HepG2 (cell line): ENCODE measurements around the gene IP6K3. TPM values are rescaled to one million over a fixed set of nuclear protein-coding genes. Genes with fewer than 3 reads are reported as not detected.

Experiments
- ATAC-seq: fragments of 200-7000 bp; cut with Tn5 transposase; 3 replicates; pipeline ENCODE4 v1.9.1; 2020; ENCODE audit warnings: mild to moderate bottlenecking, moderate library complexity
- BruUV-seq: library from RNA; stranded (reverse); fragments of 400-500 nt; replicated peaks from 2 replicates; lab custom pipeline; 2021; lab: Mats Ljungman, UMichigan
- CTCF ChIA-PET: fragments of 300-600 bp; formaldehyde crosslinking; extraction: SDS; loops from one replicate; lab custom pipeline; 2021; ENCODE audit warnings: low total read pairs, inconsistent platforms, low intra/inter-chr PET ratio; lab: Yijun Ruan, JAX
- POLR2A ChIA-PET: fragments of 350-600 bp; sonication (Branson Sonifier 250); formaldehyde crosslinking; loops from one replicate; lab custom pipeline; 2020; ENCODE audit warnings: antibody characterized with exemption, inconsistent platforms; lab: Yijun Ruan, JAX
- DNase-seq: peaks from one replicate; pipeline ENCODE4 v3.0.0-alpha.2; 2015; ENCODE audit warnings: low spot score
- FAIRE-seq: peaks from 3 replicates; lab custom pipeline; 2011; peaks lifted over from hg19 to GRCh38; lab: Jason Lieb, UNC
- H2AFZ ChIP-seq: one replicate; pipeline ENCODE4 v1.6.1; 2011; ENCODE audit warnings: low read length, inconsistent platforms
- H3K27ac ChIP-seq: fragments of 300-600 bp; 3 replicates; pipeline ENCODE4 v1.8.0; 2011; ENCODE audit warnings: mixed run types, mild to moderate bottlenecking, mixed read lengths, low read length, inconsistent platforms; ENCODE audit not compliant: insufficient read depth; ENCODE audit errors: extremely low read length
- H3K27me3 ChIP-seq, 2 experiments: fragments of 200-600 bp in 1 of 2; 2 replicates in 1 of 2; 3 replicates in 1 of 2; pipeline versions ENCODE4 v1.6.0 to v1.8.0; 2011; ENCODE audit warnings: low read length in 2 of 2, mild to moderate bottlenecking in 2 of 2, moderate library complexity in 2 of 2, inconsistent platforms in 1 of 2; ENCODE audit not compliant: insufficient read depth in 2 of 2, control insufficient read depth in 1 of 2
- H3K36me3 ChIP-seq, 2 experiments: fragments of 200-600 bp in 1 of 2; replicated peaks in 1 of 2; 2 replicates in 1 of 2; 3 replicates in 1 of 2; pipeline versions ENCODE4 v1.5.1 to v1.8.0; 2011; ENCODE audit warnings: low read length in 2 of 2, inconsistent platforms in 1 of 2; ENCODE audit not compliant: insufficient read depth in 2 of 2, control insufficient read depth in 1 of 2
- H3K4me1 ChIP-seq: 2 replicates; pipeline ENCODE4 v1.5.1; 2012; ENCODE audit warnings: low read length, inconsistent platforms; ENCODE audit not compliant: insufficient read depth
- H3K4me2 ChIP-seq: 2 replicates; pipeline ENCODE4 v1.6.0; 2011; ENCODE audit warnings: low read depth, low read length, inconsistent platforms
- H3K4me3 ChIP-seq, 3 experiments: fragments of 200-600 bp in 1 of 3; sonication (generic), shearing (Covaris generic) in 1 of 3; replicated peaks in 1 of 3; 2 replicates each; pipeline ENCODE4 v1.5.1; 2011 to 2016; ENCODE audit warnings: low read length in 3 of 3, inconsistent platforms in 2 of 3, low read depth in 2 of 3, mild to moderate bottlenecking in 2 of 3, control low read depth in 1 of 3, mixed read lengths in 1 of 3; ENCODE audit not compliant: insufficient read depth in 1 of 3
- H3K79me2 ChIP-seq: one replicate; pipeline ENCODE4 v1.6.1; 2011; ENCODE audit warnings: low read length, inconsistent platforms; ENCODE audit not compliant: insufficient read depth
- H3K9ac ChIP-seq: 2 replicates; pipeline ENCODE4 v1.6.0; 2011; ENCODE audit warnings: mild to moderate bottlenecking, low read depth, low read length, inconsistent platforms; ENCODE audit not compliant: insufficient read depth
- H3K9me3 ChIP-seq: 2 replicates; pipeline ENCODE4 v1.5.1; 2012; ENCODE audit warnings: mild to moderate bottlenecking, low read length
- H4K20me1 ChIP-seq: 2 replicates; pipeline ENCODE4 v1.6.0; 2011; ENCODE audit warnings: inconsistent platforms, mild to moderate bottlenecking, low read length, moderate library complexity; ENCODE audit not compliant: insufficient read depth
- ETV6 ChIP-seq: sonication (generic); formaldehyde crosslinking; conservative IDR thresholded peaks from 2 replicates; pipeline ENCODE4 v1.4.0; 2020; ENCODE audit warnings: missing genetic modification reagents
- JARID2 ChIP-seq: sonication (generic); formaldehyde crosslinking; IDR thresholded peaks from 2 replicates; pipeline ENCODE4 v1.8.1; 2023; ENCODE audit warnings: missing genetic modification reagents, inconsistent platforms; ENCODE audit not compliant: insufficient replicate concordance
- MED8 ChIP-seq: sonication (generic); formaldehyde crosslinking; IDR thresholded peaks from 2 replicates; pipeline ENCODE4 v1.8.1; 2023; ENCODE audit warnings: mild to moderate bottlenecking, missing genetic modification reagents; ENCODE audit not compliant: insufficient replicate concordance
- XRCC5 ChIP-seq: fragments of 200-400 bp; formaldehyde crosslinking; optimal IDR thresholded peaks from 2 replicates; pipeline ENCODE3; 2017; ENCODE audit warnings: mild to moderate bottlenecking, low read length
- ZBTB38 ChIP-seq: sonication (generic); formaldehyde crosslinking; IDR thresholded peaks from 2 replicates; pipeline ENCODE4 v1.5.1; 2020; ENCODE audit warnings: mild to moderate bottlenecking, missing genetic modification reagents
- ZNF101 ChIP-seq: sonication (generic); formaldehyde crosslinking; IDR thresholded peaks from 2 replicates; pipeline ENCODE4 v1.4.0; 2020; ENCODE audit warnings: mild to moderate bottlenecking, low read depth, missing genetic modification reagents, borderline replicate concordance
- ZNF251 ChIP-seq: sonication (generic); formaldehyde crosslinking; IDR thresholded peaks from 2 replicates; pipeline ENCODE4 v1.9.0; 2021; ENCODE audit warnings: mild to moderate bottlenecking, missing genetic modification reagents
- ZNF292 ChIP-seq: sonication (generic); formaldehyde crosslinking; IDR thresholded peaks from 2 replicates; pipeline ENCODE4 v1.8.1; 2022; ENCODE audit warnings: mild to moderate bottlenecking, low read depth, missing genetic modification reagents, borderline replicate concordance
- ZNF550 ChIP-seq: sonication (generic); formaldehyde crosslinking; IDR thresholded peaks from 2 replicates; pipeline ENCODE4 v1.4.0; 2020; ENCODE audit warnings: mild to moderate bottlenecking, missing genetic modification reagents, borderline replicate concordance
- ZNF567 ChIP-seq: sonication (generic); formaldehyde crosslinking; IDR thresholded peaks from 2 replicates; pipeline ENCODE4 v1.8.1; 2023; ENCODE audit warnings: mild to moderate bottlenecking, missing genetic modification reagents, borderline replicate concordance
- ZSCAN22 ChIP-seq: sonication (generic); formaldehyde crosslinking; IDR thresholded peaks from 2 replicates; pipeline ENCODE4 v1.4.0; 2020; ENCODE audit warnings: mild to moderate bottlenecking, missing genetic modification reagents
- WGBS: methylation state at CpG from one replicate; pipeline ENCODE4 v1.1.6; 2017; ENCODE audit warnings: low lambda C conversion rate; 5-methylcytosine and 5-hydroxymethylcytosine counted together
- in situ Hi-C: cut with HindIII; loops from 2 replicates; pipeline ENCODE4 v1.10.0; 2017; ENCODE audit warnings: low pct_unique_long_range_greater_than_20kb; ENCODE audit not compliant: extremely low pct_ligation_motif_present
- intact Hi-C: fragments of 100-400 bp; cut with micrococcal nuclease; formaldehyde crosslinking; loops from one replicate; pipeline ENCODE4 v1.10.0; 2022; ENCODE audit not compliant: unreplicated experiment
- polyA plus RNA-seq, 8 experiments: library from polyadenylated mRNA; depleted of rRNA in 3 of 8; stranded (reverse) in 7 of 8; unstranded in 1 of 8; fragments of >200 nt; fragmentation: Illumina TruSeq in 4 of 8; extraction: Trizol in 4 of 8; gene quantifications; 2 replicates each; pipeline versions ENCODE4 v1.2.1 to v1.2.3, GENCODE V29; 2011 to 2016; ENCODE audit warnings: low read depth in 4 of 8, missing spikeins in 1 of 8, mixed read lengths in 1 of 8; ENCODE audit not compliant: insufficient read depth in 1 of 8
- total RNA-seq, 5 experiments: library from RNA; depleted of rRNA; stranded (reverse); fragments of >200 nt; fragmentation: Illumina TruSeq; extraction: Trizol; gene quantifications; 2 replicates each; pipeline ENCODE4 v1.2.3, GENCODE V29; 2016; ENCODE audit warnings: low read depth in 1 of 5
- TF ChIP-seq, protein P1 (sequence below): sonication (generic); formaldehyde crosslinking; IDR thresholded peaks from 2 replicates; pipeline ENCODE4 v1.9.0; 2022; ENCODE audit warnings: missing genetic modification reagents, mild to moderate bottlenecking, borderline replicate concordance
- TF ChIP-seq, protein P2 (sequence below): sonication (generic); formaldehyde crosslinking; IDR thresholded peaks from 2 replicates; pipeline ENCODE4 v1.4.0; 2020; ENCODE audit warnings: mild to moderate bottlenecking, low read depth, missing genetic modification reagents
- TF ChIP-seq, protein P3 (sequence below): sonication (generic); formaldehyde crosslinking; IDR thresholded peaks from 2 replicates; pipeline ENCODE4 v1.5.0; 2020; ENCODE audit warnings: mild to moderate bottlenecking, missing genetic modification reagents, borderline replicate concordance
- TF ChIP-seq, protein P4 (sequence below): sonication (generic); formaldehyde crosslinking; IDR thresholded peaks from 2 replicates; pipeline ENCODE4 v1.8.0; 2022; ENCODE audit warnings: mild to moderate bottlenecking, missing genetic modification reagents, moderate library complexity

The IP6K3 gene
- total and polyA plus RNA-seq, 2 of the 13 experiments (the other 11 are each of a cell fraction or from before 2014, with no cell fraction given): 0.11 to 0.18 TPM

DNA sequence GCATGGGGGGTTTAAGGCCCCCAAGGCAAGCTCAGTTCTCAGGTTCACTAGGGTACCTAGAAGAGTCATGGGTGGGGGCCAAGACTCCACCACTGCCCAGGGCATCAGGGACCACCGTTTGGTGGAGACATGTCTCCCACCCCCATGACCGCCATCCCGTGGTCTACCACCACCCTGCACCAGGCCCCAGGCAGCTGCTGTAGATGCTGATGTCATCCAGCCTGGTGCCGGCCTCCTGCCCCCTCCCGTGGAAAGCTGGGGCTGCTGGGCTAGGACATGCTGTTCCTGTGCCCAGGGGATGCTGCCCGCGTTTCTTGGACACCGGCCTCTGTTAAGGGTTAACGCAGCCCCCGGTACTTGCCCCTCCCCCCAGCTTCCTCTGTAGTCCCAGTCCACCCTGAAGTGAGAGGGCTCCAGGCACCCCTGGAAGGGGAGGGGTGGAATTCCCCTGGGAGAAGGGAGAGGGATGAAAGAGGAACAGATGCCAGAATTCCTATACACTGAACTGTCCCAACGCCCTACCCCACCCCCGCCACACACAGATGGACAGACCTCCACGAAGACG, 587 bp downstream of the IP6K3 start:
- Histone ChIP-seq H3K4me2 (peak overlapping the region; percentile 59), H3K9me3 (no peaks in the 10 kb centered on the region), H4K20me1 (no peaks in the 10 kb centered on the region), H3K4me3 (peak overlapping the region in 1 of 3 experiments; percentile 19; a peak in 1 of 6 replicates), H3K4me1 (peaks cover 52% of the 10 kb centered on the region), H3K27me3 (peaks cover 4 to 48% of the 10 kb centered on the region in 2 experiments; a peak in 4 of 5 replicates), H3K27ac (no peak overlapping the region), H2AFZ (no peak overlapping the region), H3K79me2 (no peaks in the 10 kb centered on the region), H3K36me3 (no peaks in the 10 kb centered on the region), H3K9ac (no peak overlapping the region)
- 3% methylated on average over 13 of the region's 14 CpGs for WGBS
- BruUV-seq: no TSS peak
- no peak for DNase-seq
- POLR2A ChIA-PET: interaction anchor here (1.4 to 4.6 kb wide), 3 partner anchors 14 to 42 kb away, joined by 3 to 48 read pairs (median 34); partner anchors contain the start of gene UQCC2
- CTCF ChIA-PET: interaction anchor here (5.7 kb wide), 1 partner anchor 17 kb away, joined by 77 read pairs; no protein-coding TSS in a partner anchor
- in situ Hi-C loops: no loop called here
- intact Hi-C loops: no loop called here
- no peak for FAIRE-seq
- peak; percentile 20; the same call in 2 of the 3 replicates for ATAC-seq
- TF ChIP-seq MED8 (CRISPR knock-in tag): no peak
- TF ChIP-seq, protein P1, sequence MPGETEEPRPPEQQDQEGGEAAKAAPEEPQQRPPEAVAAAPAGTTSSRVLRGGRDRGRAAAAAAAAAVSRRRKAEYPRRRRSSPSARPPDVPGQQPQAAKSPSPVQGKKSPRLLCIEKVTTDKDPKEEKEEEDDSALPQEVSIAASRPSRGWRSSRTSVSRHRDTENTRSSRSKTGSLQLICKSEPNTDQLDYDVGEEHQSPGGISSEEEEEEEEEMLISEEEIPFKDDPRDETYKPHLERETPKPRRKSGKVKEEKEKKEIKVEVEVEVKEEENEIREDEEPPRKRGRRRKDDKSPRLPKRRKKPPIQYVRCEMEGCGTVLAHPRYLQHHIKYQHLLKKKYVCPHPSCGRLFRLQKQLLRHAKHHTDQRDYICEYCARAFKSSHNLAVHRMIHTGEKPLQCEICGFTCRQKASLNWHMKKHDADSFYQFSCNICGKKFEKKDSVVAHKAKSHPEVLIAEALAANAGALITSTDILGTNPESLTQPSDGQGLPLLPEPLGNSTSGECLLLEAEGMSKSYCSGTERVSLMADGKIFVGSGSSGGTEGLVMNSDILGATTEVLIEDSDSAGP (CRISPR knock-in tag): 0 out of 2 replicates have a peak, but pooled peaks have one; percentile 28
- TF ChIP-seq, protein P2, sequence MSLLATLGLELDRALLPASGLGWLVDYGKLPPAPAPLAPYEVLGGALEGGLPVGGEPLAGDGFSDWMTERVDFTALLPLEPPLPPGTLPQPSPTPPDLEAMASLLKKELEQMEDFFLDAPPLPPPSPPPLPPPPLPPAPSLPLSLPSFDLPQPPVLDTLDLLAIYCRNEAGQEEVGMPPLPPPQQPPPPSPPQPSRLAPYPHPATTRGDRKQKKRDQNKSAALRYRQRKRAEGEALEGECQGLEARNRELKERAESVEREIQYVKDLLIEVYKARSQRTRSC (CRISPR knock-in tag): no peak
- peak; percentile 5 for TF ChIP-seq XRCC5
- no peak for TF ChIP-seq ZNF567 (CRISPR knock-in tag)
- TF ChIP-seq ZNF251 (CRISPR knock-in tag): no peak
- TF ChIP-seq ZNF550 (CRISPR knock-in tag): no peak
- no peak for TF ChIP-seq ZSCAN22 (CRISPR knock-in tag)
- TF ChIP-seq, protein P3, sequence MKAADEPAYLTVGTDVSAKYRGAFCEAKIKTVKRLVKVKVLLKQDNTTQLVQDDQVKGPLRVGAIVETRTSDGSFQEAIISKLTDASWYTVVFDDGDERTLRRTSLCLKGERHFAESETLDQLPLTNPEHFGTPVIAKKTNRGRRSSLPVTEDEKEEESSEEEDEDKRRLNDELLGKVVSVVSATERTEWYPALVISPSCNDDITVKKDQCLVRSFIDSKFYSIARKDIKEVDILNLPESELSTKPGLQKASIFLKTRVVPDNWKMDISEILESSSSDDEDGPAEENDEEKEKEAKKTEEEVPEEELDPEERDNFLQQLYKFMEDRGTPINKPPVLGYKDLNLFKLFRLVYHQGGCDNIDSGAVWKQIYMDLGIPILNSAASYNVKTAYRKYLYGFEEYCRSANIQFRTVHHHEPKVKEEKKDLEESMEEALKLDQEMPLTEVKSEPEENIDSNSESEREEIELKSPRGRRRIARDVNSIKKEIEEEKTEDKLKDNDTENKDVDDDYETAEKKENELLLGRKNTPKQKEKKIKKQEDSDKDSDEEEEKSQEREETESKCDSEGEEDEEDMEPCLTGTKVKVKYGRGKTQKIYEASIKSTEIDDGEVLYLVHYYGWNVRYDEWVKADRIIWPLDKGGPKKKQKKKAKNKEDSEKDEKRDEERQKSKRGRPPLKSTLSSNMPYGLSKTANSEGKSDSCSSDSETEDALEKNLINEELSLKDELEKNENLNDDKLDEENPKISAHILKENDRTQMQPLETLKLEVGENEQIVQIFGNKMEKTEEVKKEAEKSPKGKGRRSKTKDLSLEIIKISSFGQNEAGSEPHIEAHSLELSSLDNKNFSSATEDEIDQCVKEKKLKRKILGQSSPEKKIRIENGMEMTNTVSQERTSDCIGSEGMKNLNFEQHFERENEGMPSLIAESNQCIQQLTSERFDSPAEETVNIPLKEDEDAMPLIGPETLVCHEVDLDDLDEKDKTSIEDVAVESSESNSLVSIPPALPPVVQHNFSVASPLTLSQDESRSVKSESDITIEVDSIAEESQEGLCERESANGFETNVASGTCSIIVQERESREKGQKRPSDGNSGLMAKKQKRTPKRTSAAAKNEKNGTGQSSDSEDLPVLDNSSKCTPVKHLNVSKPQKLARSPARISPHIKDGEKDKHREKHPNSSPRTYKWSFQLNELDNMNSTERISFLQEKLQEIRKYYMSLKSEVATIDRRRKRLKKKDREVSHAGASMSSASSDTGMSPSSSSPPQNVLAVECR: no peak
- TF ChIP-seq ZBTB38 (CRISPR knock-in tag): no peak
- TF ChIP-seq ZNF101: no peak
- TF ChIP-seq, protein P4, sequence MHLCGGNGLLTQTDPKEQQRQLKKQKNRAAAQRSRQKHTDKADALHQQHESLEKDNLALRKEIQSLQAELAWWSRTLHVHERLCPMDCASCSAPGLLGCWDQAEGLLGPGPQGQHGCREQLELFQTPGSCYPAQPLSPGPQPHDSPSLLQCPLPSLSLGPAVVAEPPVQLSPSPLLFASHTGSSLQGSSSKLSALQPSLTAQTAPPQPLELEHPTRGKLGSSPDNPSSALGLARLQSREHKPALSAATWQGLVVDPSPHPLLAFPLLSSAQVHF: no peak
- TF ChIP-seq ZNF292 (CRISPR knock-in tag): no peak
- no peak for TF ChIP-seq JARID2 (CRISPR knock-in tag)
- TF ChIP-seq ETV6 (CRISPR knock-in tag): no peak
